ENCODE data around the gene OR7C2. TPM values are rescaled to one million over a fixed set of nuclear protein-coding genes. Genes with fewer than 3 reads are reported as not detected.

Gene OR7C2
- total RNA-seq, 1 experiment from 2014 or later: not detected

DNA sequence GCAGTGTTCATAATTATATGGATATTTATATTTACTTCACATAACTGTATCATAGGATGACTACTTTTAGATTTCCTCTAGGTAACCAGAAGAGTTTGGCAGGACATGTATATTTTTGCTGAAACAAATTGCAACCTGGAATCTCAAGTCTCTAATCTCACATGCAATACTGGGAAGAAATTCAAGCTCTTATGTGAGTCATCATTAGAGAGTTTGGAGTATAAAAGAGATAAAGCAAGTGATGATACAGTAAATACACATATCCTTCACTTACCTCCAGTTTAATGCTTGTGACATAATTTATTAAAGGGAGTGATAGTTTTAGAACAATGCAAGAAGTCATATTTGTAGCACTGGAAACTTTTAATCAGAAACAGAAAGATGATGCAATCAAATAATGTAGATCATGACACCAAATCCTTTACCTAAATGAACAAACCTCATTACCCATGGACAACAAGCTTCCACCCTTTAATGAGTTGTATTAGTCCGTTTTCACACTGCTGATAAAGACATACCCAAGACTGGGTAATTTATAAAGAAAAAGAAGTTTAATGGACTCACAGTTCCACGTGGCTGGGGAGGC lies 39.5 kb upstream of the OR7C2 start:
- ChIA-PET RAD21 (ENCODE audit: low non-redundant PET in 1 of 2, low total read pairs in 2 of 2, uncharacterized antibody in 2 of 2, unreplicated experiment in 2 of 2) (no interaction called here), POLR2A (no interaction called here), CTCF (no interaction called here)
- no TSS peak for BruUV-seq (replicated peaks)
- DNase-seq (ENCODE audit: low read depth, low spot score): no peak
- ATAC-seq: no peak
- no peaks in the 10 kb centered on the region for H3K9me2 ChIP-seq (ENCODE audit: insufficient read depth)
- H3K27me3 ChIP-seq (ENCODE audit: insufficient read depth, low read length): peaks cover 68% of the 10 kb centered on the region
- TF ChIP-seq EZH2 (IDR thresholded peaks at IDR 0.05) (no peak), JUND (IDR thresholded peaks at IDR 0.05) (no peak), ZNF274 (IDR thresholded peaks at IDR 0.05; ENCODE audit: low read depth, low read length) (no peak), FOSL1 (IDR thresholded peaks at IDR 0.05; ENCODE audit: low read depth) (no peak), POLR2A (IDR thresholded peaks at IDR 0.05; ENCODE audit: borderline replicate concordance, extremely low read depth, insufficient read depth, insufficient read length) (no peak), ZBTB33 (IDR thresholded peaks at IDR 0.05; ENCODE audit: extremely low read depth, insufficient replicate concordance, low read length) (no peak), ZFX (IDR thresholded peaks at IDR 0.05) (no peak), TCF7L2 (IDR thresholded peaks at IDR 0.05; ENCODE audit: borderline replicate concordance, extremely low read depth, insufficient read depth, insufficient read length) (no peak), SP1 (IDR thresholded peaks at IDR 0.05; ENCODE audit: low read depth) (no peak), YY1 (IDR thresholded peaks at IDR 0.05; ENCODE audit: extremely low read depth, insufficient replicate concordance, low read depth, low read length) (no peak), SIN3A (IDR thresholded peaks at IDR 0.05; ENCODE audit: low read depth) (no peak)
- TF ChIP-seq, protein P1, sequence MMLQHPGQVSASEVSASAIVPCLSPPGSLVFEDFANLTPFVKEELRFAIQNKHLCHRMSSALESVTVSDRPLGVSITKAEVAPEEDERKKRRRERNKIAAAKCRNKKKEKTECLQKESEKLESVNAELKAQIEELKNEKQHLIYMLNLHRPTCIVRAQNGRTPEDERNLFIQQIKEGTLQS (IDR thresholded peaks at IDR 0.05): no peak
- TF ChIP-seq, protein P2, sequence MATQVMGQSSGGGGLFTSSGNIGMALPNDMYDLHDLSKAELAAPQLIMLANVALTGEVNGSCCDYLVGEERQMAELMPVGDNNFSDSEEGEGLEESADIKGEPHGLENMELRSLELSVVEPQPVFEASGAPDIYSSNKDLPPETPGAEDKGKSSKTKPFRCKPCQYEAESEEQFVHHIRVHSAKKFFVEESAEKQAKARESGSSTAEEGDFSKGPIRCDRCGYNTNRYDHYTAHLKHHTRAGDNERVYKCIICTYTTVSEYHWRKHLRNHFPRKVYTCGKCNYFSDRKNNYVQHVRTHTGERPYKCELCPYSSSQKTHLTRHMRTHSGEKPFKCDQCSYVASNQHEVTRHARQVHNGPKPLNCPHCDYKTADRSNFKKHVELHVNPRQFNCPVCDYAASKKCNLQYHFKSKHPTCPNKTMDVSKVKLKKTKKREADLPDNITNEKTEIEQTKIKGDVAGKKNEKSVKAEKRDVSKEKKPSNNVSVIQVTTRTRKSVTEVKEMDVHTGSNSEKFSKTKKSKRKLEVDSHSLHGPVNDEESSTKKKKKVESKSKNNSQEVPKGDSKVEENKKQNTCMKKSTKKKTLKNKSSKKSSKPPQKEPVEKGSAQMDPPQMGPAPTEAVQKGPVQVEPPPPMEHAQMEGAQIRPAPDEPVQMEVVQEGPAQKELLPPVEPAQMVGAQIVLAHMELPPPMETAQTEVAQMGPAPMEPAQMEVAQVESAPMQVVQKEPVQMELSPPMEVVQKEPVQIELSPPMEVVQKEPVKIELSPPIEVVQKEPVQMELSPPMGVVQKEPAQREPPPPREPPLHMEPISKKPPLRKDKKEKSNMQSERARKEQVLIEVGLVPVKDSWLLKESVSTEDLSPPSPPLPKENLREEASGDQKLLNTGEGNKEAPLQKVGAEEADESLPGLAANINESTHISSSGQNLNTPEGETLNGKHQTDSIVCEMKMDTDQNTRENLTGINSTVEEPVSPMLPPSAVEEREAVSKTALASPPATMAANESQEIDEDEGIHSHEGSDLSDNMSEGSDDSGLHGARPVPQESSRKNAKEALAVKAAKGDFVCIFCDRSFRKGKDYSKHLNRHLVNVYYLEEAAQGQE (IDR thresholded peaks at IDR 0.05; ENCODE audit: low read depth): no peak
- TF ChIP-seq, protein P3, sequence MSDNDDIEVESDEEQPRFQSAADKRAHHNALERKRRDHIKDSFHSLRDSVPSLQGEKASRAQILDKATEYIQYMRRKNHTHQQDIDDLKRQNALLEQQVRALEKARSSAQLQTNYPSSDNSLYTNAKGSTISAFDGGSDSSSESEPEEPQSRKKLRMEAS (IDR thresholded peaks at IDR 0.05): no peak
- H3K4me2 ChIP-seq (ENCODE audit: low read length): no peak overlapping the region
- no peak overlapping the region for H3K4me3 ChIP-seq (replicated peaks in 1 of 2; ENCODE audit: low read depth in 1 of 2, low read length in 2 of 2)
- H3K79me2 ChIP-seq (ENCODE audit: insufficient read depth, low read length): no peaks in the 10 kb centered on the region
- H3K9me3 ChIP-seq (ENCODE audit: control insufficient read depth in 1 of 2, insufficient read depth in 1 of 2, low read depth in 1 of 2, low read length in 2 of 2): no peaks in the 10 kb centered on the region
- intact Hi-C loops (cut with micrococcal nuclease): no loop called here
- H3K27ac ChIP-seq (ENCODE audit: low read depth, low read length): no peak overlapping the region
- H4K20me1 ChIP-seq (ENCODE audit: insufficient read depth): no peaks in the 10 kb centered on the region
- H2AFZ ChIP-seq (ENCODE audit: low read depth, low read length, poor library complexity, severe bottlenecking): no peak overlapping the region
- no peaks in the 10 kb centered on the region for H3K4me1 ChIP-seq (ENCODE audit: control insufficient read depth in 1 of 2, insufficient read depth in 2 of 2, low read length in 2 of 2)
- no peak overlapping the region for H3K9ac ChIP-seq (ENCODE audit: low read length)
- no peaks in the 10 kb centered on the region for H3K36me3 ChIP-seq (ENCODE audit: control insufficient read depth in 1 of 2, insufficient read depth in 2 of 2, low read length in 2 of 2)
